Cardiac fibroblast (primary cell): ENCODE measurements around the gene SLC35F1.

Source experiments
- DNase-seq, 2 donors: peaks; one replicate each; pipeline versions ENCODE4 v3.0.0 to v3.0.0-alpha.2; 2010; ENCODE audit warnings: low read depth in 2 of 2
- H3K4me3 ChIP-seq, 2 donors: replicated peaks in 1 of 2; 1 replicate in 1 of 2; 2 replicates in 1 of 2; pipeline ENCODE4 v1.5.1; 2011; ENCODE audit warnings: low read depth in 2 of 2, low read length in 2 of 2, mild to moderate bottlenecking in 2 of 2, moderate library complexity in 1 of 2
- TF ChIP-seq, protein P1 (sequence below): IDR thresholded peaks from one replicate; pipeline ENCODE4 v1.5.1; 2011; ENCODE audit warnings: low read depth, mild to moderate bottlenecking, low read length, inconsistent platforms

The SLC35F1 gene

DNA sequence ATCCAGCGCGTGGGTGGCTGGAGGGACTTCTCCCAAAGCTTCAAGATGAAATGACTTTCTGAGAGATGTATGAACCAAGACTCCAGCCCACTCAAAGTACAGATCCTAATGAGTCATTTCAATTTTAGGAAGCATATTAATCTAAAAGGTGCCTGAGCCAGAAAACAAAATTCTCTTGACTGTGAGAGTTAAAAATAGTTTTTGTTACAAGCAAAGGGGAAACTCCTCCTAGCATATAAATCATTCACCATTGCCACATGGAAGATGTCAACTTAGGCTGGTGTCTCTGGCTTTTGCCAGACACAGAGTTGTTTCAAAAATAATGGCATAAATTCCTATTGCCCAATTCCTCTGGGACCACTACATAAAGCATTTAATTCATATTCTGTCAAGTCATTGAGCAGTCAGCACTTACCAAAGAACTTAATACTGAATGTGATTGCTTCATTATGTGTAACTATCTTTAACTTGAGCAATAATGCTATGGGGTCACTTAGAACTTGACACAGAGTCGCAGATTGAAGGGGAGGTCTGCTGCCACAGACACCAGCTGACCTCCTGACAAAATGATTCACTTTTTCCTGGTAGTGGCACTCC, 280.6 kb downstream of the SLC35F1 start:
- TF ChIP-seq, protein P1, sequence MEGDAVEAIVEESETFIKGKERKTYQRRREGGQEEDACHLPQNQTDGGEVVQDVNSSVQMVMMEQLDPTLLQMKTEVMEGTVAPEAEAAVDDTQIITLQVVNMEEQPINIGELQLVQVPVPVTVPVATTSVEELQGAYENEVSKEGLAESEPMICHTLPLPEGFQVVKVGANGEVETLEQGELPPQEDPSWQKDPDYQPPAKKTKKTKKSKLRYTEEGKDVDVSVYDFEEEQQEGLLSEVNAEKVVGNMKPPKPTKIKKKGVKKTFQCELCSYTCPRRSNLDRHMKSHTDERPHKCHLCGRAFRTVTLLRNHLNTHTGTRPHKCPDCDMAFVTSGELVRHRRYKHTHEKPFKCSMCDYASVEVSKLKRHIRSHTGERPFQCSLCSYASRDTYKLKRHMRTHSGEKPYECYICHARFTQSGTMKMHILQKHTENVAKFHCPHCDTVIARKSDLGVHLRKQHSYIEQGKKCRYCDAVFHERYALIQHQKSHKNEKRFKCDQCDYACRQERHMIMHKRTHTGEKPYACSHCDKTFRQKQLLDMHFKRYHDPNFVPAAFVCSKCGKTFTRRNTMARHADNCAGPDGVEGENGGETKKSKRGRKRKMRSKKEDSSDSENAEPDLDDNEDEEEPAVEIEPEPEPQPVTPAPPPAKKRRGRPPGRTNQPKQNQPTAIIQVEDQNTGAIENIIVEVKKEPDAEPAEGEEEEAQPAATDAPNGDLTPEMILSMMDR, result no peak
- H3K4me3 ChIP-seq, result no peak overlapping the region
- DNase-seq, result peak; percentile 44 to 91

DNA sequence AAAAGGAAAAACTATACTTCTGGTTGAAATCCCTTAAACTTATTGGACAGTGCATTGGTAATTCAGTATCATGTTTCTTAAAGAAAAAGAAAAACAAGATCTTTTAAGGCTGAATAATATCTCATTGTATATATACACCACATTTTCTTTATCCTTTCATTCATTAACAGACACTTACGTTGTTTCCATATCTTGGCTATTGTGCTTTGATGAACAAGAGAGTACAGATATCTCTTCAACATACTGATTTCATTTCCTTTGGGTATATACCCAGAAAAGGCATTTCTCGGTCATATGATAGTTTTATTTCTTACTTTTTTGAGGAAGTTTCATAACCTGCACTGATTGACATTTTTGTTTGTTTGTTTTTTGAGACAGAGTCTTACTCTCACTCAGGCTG, 281.5 kb downstream of the SLC35F1 start:
- no peak overlapping the region for H3K4me3 ChIP-seq
- TF ChIP-seq, protein P1, result no peak
- no peak for DNase-seq

DNA sequence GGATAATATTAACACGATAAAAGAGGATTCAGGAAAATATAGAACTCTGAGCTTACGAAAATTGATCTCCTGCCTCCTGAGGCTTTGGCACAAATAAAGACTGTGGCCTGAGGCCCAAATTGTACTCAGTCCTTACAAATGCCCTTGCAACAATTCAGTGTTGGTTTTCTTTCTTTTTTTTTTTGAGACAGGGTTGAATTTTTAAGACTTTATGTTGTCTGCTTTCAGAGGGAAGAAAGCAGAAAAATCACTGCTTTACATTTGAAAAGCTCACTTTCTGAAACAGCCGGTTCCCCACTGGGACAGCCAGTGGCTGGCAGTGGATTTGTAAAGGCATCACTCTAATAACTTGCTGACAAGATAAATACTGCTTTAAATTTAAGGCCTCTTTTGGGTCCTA, 290.5 kb downstream of the SLC35F1 start:
- TF ChIP-seq, protein P1, result no peak
- no peak overlapping the region for H3K4me3 ChIP-seq
- DNase-seq, result no peak

DNA sequence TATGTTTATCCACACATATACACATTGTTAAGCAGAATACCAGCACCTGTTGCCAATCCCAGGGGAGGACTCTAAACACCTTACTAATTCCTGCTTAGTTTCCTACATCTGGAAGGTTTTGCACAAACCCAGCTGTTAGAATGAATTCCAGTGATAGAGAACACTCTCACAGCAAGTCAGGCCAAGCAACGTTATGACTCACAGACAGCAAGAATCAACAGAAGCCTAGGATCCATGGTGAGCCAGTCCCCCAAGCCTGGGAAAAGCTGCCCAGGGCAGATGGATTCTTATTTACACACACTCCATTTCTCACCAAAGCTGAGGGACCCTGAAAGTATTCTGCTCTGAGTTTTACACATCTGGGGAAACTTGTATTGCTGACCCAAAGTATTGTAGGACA, 291.7 kb downstream of the SLC35F1 start:
- peak; percentile 3 to 34 for DNase-seq
- no peak overlapping the region for H3K4me3 ChIP-seq
- TF ChIP-seq, protein P1, result no peak

DNA sequence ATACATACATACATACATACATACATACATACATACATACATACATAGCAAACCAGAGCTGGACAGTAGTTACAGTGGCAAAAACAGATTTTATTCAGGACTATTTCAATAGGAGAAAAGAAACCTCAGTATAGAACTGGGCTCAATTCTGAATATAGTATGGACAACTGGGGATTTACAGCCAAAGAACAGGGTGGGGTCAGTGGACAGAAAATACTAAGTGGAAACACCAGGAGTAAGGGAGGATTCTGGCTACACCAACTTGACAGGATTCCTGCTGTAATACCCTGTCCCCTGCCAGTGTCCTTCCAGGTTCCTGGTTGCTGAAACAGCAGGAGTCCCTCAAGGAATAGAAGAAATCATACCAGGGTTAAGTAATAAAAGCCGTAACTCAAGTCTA, 293.1 kb downstream of the SLC35F1 start:
- TF ChIP-seq, protein P1, result no peak
- no peak overlapping the region for H3K4me3 ChIP-seq
- DNase-seq, result no peak

DNA sequence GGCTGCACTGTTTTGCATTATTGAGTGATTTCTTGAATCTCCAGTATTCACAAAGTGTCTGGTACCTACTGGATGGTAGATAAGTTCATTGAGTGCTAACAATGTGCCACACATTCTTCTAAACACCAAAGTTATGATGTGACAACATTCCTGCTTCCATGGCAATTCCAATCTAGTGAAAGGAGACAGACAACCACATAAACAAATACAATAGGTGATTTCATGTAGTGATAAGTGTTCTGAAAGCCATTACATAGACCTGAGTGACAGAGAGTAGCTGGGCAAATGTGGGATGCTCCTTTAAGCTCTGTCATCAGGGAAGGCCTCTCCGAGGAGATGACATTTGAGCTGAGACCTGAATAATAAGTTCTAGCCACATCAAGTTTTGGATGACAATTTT, 295.5 kb downstream of the SLC35F1 start:
- no peak overlapping the region for H3K4me3 ChIP-seq
- TF ChIP-seq, protein P1, result no peak
- no peak for DNase-seq

DNA sequence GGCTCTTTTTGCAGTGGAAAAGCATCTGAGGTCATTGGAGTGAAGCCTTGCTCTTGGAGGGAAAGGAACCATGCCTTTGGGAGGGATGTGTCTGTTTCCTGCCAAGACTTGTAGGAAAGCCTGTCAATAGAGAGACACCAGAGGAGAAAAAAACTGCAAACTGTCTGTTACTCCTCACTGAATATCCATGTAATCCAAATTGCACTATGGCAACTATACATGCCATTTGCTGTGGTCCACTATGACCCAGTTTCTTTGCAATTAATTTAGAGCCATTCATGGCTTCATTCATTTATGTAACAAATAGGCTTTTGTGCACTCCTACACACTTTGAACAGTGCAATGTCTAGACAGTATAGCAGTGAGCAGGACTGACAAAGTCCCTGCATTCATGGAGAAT, 296.5 kb downstream of the SLC35F1 start:
- DNase-seq, result no peak
- TF ChIP-seq, protein P1, result no peak
- H3K4me3 ChIP-seq, result no peak overlapping the region
